Liver (tissue), 9 donors: Measurements from ENCODE around the gene PIK3CG. TPM values are rescaled to one million over a fixed set of nuclear protein-coding genes. Genes with fewer than 3 reads are reported as not detected.

ENCODE experiments used
- DNase-seq: peaks from one replicate; pipeline ENCODE4 v3.0.0-alpha.2; 2017; ENCODE audit warnings: low spot score
- H3K27ac ChIP-seq, 2 donors: one replicate each; pipeline ENCODE4 v1.7.0; 2013; ENCODE audit warnings: inconsistent platforms in 2 of 2, low read length in 2 of 2, control low read depth in 1 of 2, low read depth in 1 of 2, mild to moderate bottlenecking in 1 of 2
- H3K27me3 ChIP-seq, 4 donors: one replicate each; pipeline versions ENCODE4 v1.6.1 to v1.7.0; 2013; ENCODE audit warnings: low read length in 3 of 4, inconsistent platforms in 1 of 4, mild to moderate bottlenecking in 1 of 4, moderate library complexity in 1 of 4; ENCODE audit not compliant: control insufficient read depth in 4 of 4, insufficient read depth in 4 of 4
- H3K36me3 ChIP-seq, 4 donors: one replicate each; pipeline versions ENCODE4 v1.6.1 to v1.7.0; 2013; ENCODE audit warnings: low read length in 3 of 4, mild to moderate bottlenecking in 3 of 4, low read depth in 1 of 4, moderate library complexity in 1 of 4; ENCODE audit not compliant: control insufficient read depth in 4 of 4, insufficient read depth in 3 of 4
- H3K4me1 ChIP-seq, 4 donors: one replicate each; pipeline versions ENCODE4 v1.6.1 to v1.7.0; 2013; ENCODE audit warnings: low read length in 3 of 4, mild to moderate bottlenecking in 3 of 4, moderate library complexity in 1 of 4; ENCODE audit not compliant: control insufficient read depth in 4 of 4, insufficient read depth in 4 of 4
- H3K4me3 ChIP-seq, 3 donors: one replicate each; pipeline versions ENCODE4 v1.6.1 to v1.7.0; 2013; ENCODE audit warnings: low read length in 3 of 3, control low read depth in 1 of 3, low read depth in 1 of 3, mild to moderate bottlenecking in 1 of 3
- H3K9ac ChIP-seq, 2 donors: one replicate each; pipeline ENCODE4 v1.7.0; 2013; ENCODE audit warnings: low read length in 2 of 2, mild to moderate bottlenecking in 2 of 2, moderate library complexity in 2 of 2, control low read depth in 1 of 2, low read depth in 1 of 2
- H3K9me3 ChIP-seq, 4 donors: one replicate each; pipeline versions ENCODE4 v1.6.1 to v1.7.0; 2013; ENCODE audit warnings: low read length in 3 of 4; ENCODE audit not compliant: control insufficient read depth in 4 of 4
- ATF3 ChIP-seq: IDR thresholded peaks from 2 replicates; pipeline ENCODE4 v1.6.1; 2016; ENCODE audit warnings: antibody characterized with exemption
- EGR1 ChIP-seq, 2 donors: IDR thresholded peaks; 2 replicates each; pipeline ENCODE4 v1.6.1; 2016 to 2018; ENCODE audit warnings: antibody characterized with exemption in 2 of 2, low read depth in 2 of 2
- FOXA1 ChIP-seq: IDR thresholded peaks from 2 replicates; pipeline ENCODE4 v1.6.1; 2016; ENCODE audit warnings: antibody characterized with exemption
- FOXA2 ChIP-seq: IDR thresholded peaks from 2 replicates; pipeline ENCODE4 v1.6.1; 2016; ENCODE audit warnings: antibody characterized with exemption
- GABPA ChIP-seq, 2 donors: IDR thresholded peaks in 1 of 2; conservative IDR thresholded peaks in 1 of 2; 2 replicates each; pipeline ENCODE4 v1.6.1; 2016; ENCODE audit warnings: antibody characterized with exemption in 2 of 2, mild to moderate bottlenecking in 1 of 2, moderate library complexity in 1 of 2
- HNF4A ChIP-seq, 2 donors: conservative IDR thresholded peaks; 2 replicates each; pipeline ENCODE4 v1.6.1; 2016; ENCODE audit warnings: antibody characterized with exemption in 2 of 2, mild to moderate bottlenecking in 2 of 2
- HNF4G ChIP-seq: IDR thresholded peaks from 2 replicates; pipeline ENCODE4 v1.6.1; 2016; ENCODE audit warnings: antibody characterized with exemption
- JUND ChIP-seq, 2 donors: IDR thresholded peaks; 2 replicates each; pipeline ENCODE4 v1.6.1; 2016; ENCODE audit warnings: antibody characterized with exemption in 2 of 2
- NR2F2 ChIP-seq: IDR thresholded peaks from 2 replicates; pipeline ENCODE4 v1.6.1; 2016; ENCODE audit warnings: antibody characterized with exemption
- RAD21 ChIP-seq, 2 donors: IDR thresholded peaks; 2 replicates each; pipeline ENCODE4 v1.6.1; 2016; ENCODE audit warnings: antibody characterized with exemption in 2 of 2, mild to moderate bottlenecking in 2 of 2
- RXRA ChIP-seq, 2 donors: IDR thresholded peaks; 2 replicates each; pipeline ENCODE4 v1.6.1; 2017 to 2018; ENCODE audit warnings: antibody characterized with exemption in 2 of 2, mild to moderate bottlenecking in 1 of 2
- SP1 ChIP-seq: IDR thresholded peaks from 2 replicates; pipeline ENCODE4 v1.6.1; 2018; ENCODE audit warnings: antibody characterized with exemption, mild to moderate bottlenecking
- TAF1 ChIP-seq: conservative IDR thresholded peaks from 2 replicates; pipeline ENCODE4 v1.6.1; 2016; ENCODE audit warnings: antibody characterized with exemption, mild to moderate bottlenecking
- YY1 ChIP-seq: IDR thresholded peaks from 2 replicates; pipeline ENCODE4 v1.6.1; 2016; ENCODE audit warnings: antibody characterized with exemption, mild to moderate bottlenecking
- ZBTB33 ChIP-seq: IDR thresholded peaks from 2 replicates; pipeline ENCODE4 v1.6.1; 2016; ENCODE audit warnings: antibody characterized with exemption
- polyA plus RNA-seq, 2 donors: library from polyadenylated mRNA; stranded (reverse) in 1 of 2; unstranded in 1 of 2; fragments of 200-250 nt in 1 of 2; fragments of >200 nt in 1 of 2; fragmentation: Nextera tagmentation in 1 of 2; extraction: Ambion mirVana in 1 of 2; gene quantifications; one replicate each; pipeline versions ENCODE4 v1.2.1 to v1.2.3, GENCODE V29; 2013 to 2015
- total RNA-seq, 2 donors: library from RNA; depleted of rRNA; stranded (reverse); fragments of >200 nt; gene quantifications; one replicate each; pipeline ENCODE4 v1.2.3, GENCODE V29; 2014
- TF ChIP-seq, protein P1 (sequence below): fragments of 150-350 bp; IDR thresholded peaks from 2 replicates; pipeline ENCODE4 v1.5.1; 2017; ENCODE audit warnings: improper control_type of control experiment, low read depth, low read length; ENCODE audit not compliant: missing input control
- TF ChIP-seq, protein P2 (sequence below): IDR thresholded peaks from 2 replicates; pipeline ENCODE4 v1.6.1; 2016; ENCODE audit warnings: antibody characterized with exemption
- TF ChIP-seq, protein P3 (sequence below): IDR thresholded peaks from 2 replicates; pipeline ENCODE4 v1.6.1; 2016; ENCODE audit warnings: antibody characterized with exemption, mild to moderate bottlenecking
- donor health status: healthy.
- donor health status: healthy.
- donor health status: healthy.
- donor health status: healthy.
- donor health status: healthy.

Gene PIK3CG
- total and polyA plus RNA-seq, 4 donors: 0.36 to 4.1 (median 1.3) TPM

GRCh38 chr7:106874076-106874475, 9.0 kb downstream of the PIK3CG start:
- Histone ChIP-seq H3K4me1 (no peaks in the 10 kb centered on the region), H3K9me3 (no peaks in the 10 kb centered on the region), H3K9ac (no peak overlapping the region), H3K4me3 (no peak overlapping the region), H3K27ac (no peak overlapping the region), H3K36me3 (no peaks in the 10 kb centered on the region), H3K27me3 (no peaks in the 10 kb centered on the region)
- TF ChIP-seq TAF1: no peak
- no peak for TF ChIP-seq RXRA (IDR thresholded peaks at IDR 0.05)
- no peak for TF ChIP-seq RAD21 (IDR thresholded peaks at IDR 0.05)
- no peak for TF ChIP-seq FOXA2
- no peak for TF ChIP-seq SP1
- TF ChIP-seq GABPA (IDR thresholded peaks at IDR 0.05 in 1 of 2, conservative IDR thresholded peaks at IDR 0.05 in 1 of 2): no peak
- TF ChIP-seq EGR1 (IDR thresholded peaks at IDR 0.05; ENCODE audit: low read depth in 2 of 2): no peak
- TF ChIP-seq JUND (IDR thresholded peaks at IDR 0.05): no peak
- TF ChIP-seq HNF4G: no peak
- TF ChIP-seq ZBTB33: no peak
- no peak for TF ChIP-seq NR2F2
- TF ChIP-seq, protein P1, sequence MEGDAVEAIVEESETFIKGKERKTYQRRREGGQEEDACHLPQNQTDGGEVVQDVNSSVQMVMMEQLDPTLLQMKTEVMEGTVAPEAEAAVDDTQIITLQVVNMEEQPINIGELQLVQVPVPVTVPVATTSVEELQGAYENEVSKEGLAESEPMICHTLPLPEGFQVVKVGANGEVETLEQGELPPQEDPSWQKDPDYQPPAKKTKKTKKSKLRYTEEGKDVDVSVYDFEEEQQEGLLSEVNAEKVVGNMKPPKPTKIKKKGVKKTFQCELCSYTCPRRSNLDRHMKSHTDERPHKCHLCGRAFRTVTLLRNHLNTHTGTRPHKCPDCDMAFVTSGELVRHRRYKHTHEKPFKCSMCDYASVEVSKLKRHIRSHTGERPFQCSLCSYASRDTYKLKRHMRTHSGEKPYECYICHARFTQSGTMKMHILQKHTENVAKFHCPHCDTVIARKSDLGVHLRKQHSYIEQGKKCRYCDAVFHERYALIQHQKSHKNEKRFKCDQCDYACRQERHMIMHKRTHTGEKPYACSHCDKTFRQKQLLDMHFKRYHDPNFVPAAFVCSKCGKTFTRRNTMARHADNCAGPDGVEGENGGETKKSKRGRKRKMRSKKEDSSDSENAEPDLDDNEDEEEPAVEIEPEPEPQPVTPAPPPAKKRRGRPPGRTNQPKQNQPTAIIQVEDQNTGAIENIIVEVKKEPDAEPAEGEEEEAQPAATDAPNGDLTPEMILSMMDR: no peak
- TF ChIP-seq, protein P2, sequence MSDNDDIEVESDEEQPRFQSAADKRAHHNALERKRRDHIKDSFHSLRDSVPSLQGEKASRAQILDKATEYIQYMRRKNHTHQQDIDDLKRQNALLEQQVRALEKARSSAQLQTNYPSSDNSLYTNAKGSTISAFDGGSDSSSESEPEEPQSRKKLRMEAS: no peak
- no peak for TF ChIP-seq YY1
- no peak for TF ChIP-seq HNF4A (conservative IDR thresholded peaks at IDR 0.05)
- no peak for TF ChIP-seq FOXA1
- TF ChIP-seq ATF3: no peak
- TF ChIP-seq, protein P3, sequence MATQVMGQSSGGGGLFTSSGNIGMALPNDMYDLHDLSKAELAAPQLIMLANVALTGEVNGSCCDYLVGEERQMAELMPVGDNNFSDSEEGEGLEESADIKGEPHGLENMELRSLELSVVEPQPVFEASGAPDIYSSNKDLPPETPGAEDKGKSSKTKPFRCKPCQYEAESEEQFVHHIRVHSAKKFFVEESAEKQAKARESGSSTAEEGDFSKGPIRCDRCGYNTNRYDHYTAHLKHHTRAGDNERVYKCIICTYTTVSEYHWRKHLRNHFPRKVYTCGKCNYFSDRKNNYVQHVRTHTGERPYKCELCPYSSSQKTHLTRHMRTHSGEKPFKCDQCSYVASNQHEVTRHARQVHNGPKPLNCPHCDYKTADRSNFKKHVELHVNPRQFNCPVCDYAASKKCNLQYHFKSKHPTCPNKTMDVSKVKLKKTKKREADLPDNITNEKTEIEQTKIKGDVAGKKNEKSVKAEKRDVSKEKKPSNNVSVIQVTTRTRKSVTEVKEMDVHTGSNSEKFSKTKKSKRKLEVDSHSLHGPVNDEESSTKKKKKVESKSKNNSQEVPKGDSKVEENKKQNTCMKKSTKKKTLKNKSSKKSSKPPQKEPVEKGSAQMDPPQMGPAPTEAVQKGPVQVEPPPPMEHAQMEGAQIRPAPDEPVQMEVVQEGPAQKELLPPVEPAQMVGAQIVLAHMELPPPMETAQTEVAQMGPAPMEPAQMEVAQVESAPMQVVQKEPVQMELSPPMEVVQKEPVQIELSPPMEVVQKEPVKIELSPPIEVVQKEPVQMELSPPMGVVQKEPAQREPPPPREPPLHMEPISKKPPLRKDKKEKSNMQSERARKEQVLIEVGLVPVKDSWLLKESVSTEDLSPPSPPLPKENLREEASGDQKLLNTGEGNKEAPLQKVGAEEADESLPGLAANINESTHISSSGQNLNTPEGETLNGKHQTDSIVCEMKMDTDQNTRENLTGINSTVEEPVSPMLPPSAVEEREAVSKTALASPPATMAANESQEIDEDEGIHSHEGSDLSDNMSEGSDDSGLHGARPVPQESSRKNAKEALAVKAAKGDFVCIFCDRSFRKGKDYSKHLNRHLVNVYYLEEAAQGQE: no peak
- DNase-seq: no peak
